Measurements from ENCODE around the gene CSNK1E.

DNA sequence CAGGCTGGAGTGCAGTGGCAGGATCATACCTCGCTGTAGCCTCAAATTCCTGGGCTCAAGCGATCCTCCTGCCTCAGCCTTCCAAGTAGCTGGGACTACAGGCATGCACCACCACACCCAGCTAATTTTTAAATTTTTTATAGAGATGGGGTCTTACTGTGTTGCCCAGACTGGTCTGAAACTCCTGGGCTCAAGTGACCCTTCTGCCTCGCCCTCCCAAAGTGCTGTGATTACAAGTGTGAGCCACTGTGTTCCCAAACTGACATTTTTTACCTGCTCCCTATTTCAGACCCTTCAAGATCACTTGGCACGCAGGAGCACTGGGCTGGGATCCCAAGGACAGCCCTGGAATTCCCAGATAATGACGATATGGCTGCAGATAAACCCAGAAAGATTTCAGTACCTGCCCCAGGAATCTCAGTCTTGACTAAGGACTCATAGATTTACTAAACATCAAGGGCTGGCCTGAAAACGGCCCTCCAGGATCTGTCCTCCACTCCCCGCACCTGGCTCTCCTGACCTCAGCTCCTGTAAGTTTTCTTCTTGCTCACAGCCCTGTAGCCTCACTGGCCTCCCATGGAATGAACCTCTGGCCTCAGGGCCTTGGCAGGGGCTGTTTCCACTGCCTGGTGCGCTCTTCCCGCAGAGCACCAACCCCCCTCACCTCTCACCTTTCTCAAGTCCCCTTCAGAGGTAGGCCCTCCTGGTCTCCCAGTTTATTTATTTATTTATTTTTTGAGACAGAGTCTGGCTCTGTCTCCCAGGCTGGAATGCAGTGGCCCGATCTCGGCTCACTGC lies 3.6 kb upstream of the CSNK1E start:
- TF ChIP-seq EP300 (IDR thresholded peaks at IDR 0.05) (no peak), POLR2A (IDR thresholded peaks at IDR 0.05; ENCODE audit: low read depth) (no peak)
- TF ChIP-seq, protein P1, sequence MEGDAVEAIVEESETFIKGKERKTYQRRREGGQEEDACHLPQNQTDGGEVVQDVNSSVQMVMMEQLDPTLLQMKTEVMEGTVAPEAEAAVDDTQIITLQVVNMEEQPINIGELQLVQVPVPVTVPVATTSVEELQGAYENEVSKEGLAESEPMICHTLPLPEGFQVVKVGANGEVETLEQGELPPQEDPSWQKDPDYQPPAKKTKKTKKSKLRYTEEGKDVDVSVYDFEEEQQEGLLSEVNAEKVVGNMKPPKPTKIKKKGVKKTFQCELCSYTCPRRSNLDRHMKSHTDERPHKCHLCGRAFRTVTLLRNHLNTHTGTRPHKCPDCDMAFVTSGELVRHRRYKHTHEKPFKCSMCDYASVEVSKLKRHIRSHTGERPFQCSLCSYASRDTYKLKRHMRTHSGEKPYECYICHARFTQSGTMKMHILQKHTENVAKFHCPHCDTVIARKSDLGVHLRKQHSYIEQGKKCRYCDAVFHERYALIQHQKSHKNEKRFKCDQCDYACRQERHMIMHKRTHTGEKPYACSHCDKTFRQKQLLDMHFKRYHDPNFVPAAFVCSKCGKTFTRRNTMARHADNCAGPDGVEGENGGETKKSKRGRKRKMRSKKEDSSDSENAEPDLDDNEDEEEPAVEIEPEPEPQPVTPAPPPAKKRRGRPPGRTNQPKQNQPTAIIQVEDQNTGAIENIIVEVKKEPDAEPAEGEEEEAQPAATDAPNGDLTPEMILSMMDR (IDR thresholded peaks at IDR 0.05) = no peak

All from esophagus muscularis mucosa (tissue), 4 donors.